HCT116 (cell line): Measurements from ENCODE around the gene PPFIA1. TPM values are rescaled to one million over a fixed set of nuclear protein-coding genes. Genes with fewer than 3 reads are reported as not detected.

ENCODE experiments used
- ATAC-seq: fragments of 200-7000 bp; cut with Tn5 transposase; 2 replicates; pipeline ENCODE4 v1.9.1; 2020; ENCODE audit warnings: mild to moderate bottlenecking, moderate library complexity
- BruUV-seq: library from RNA; stranded (reverse); fragments of 400-500 nt; replicated peaks from 2 replicates; lab custom pipeline; 2021; lab: Mats Ljungman, UMichigan
- CTCF ChIA-PET: fragments of 300-600 bp; sonication (Branson Sonifier 250); formaldehyde crosslinking; loops from one replicate; lab custom pipeline; 2021; ENCODE audit warnings: antibody characterized with exemption; lab: Charles Lee
- POLR2A ChIA-PET: fragments of 300-600, 350-600 bp; sonication (Branson Sonifier 250); formaldehyde crosslinking; loops from one replicate; lab custom pipeline; 2021; ENCODE audit warnings: antibody characterized with exemption; lab: Charles Lee
- RAD21 ChIA-PET, 2 experiments: fragments of 300-600 bp; sonication (Branson Sonifier 250); formaldehyde crosslinking; loops; one replicate each; lab custom pipeline; 2023; ENCODE audit warnings: low total read pairs in 2 of 2; ENCODE audit not compliant: uncharacterized antibody in 2 of 2, unreplicated experiment in 2 of 2, low non-redundant PET in 1 of 2; lab: Charles Lee
- DNase-seq: peaks from one replicate; pipeline ENCODE4 v3.0.0-alpha.2; 2010; ENCODE audit warnings: low read depth, low spot score
- H2AFZ ChIP-seq: fragments of 200-600 bp; shearing (Covaris generic), sonication (generic); 2 replicates; pipeline ENCODE4 v1.6.1; 2017; ENCODE audit warnings: low read depth, mixed run types, mixed read lengths, antibody characterized with exemption, low read length; ENCODE audit not compliant: poor library complexity, severe bottlenecking
- H3K27ac ChIP-seq: 2 replicates; pipeline ENCODE4 v1.5.1; 2012; ENCODE audit warnings: low read depth, low read length
- H3K27me3 ChIP-seq: fragments of 200-600 bp; sonication (generic); 2 replicates; pipeline ENCODE4 v1.6.1; 2016; ENCODE audit warnings: mixed run types, low read length, mixed read lengths; ENCODE audit not compliant: insufficient read depth
- H3K36me3 ChIP-seq, 2 experiments: fragments of 200-500 bp in 1 of 2; fragments of 200-600 bp in 1 of 2; sonication (Bioruptor generic) in 1 of 2; sonication (generic) in 1 of 2; 2 replicates each; pipeline versions ENCODE4 v1.5.1 to v1.6.1; 2014 to 2016; ENCODE audit warnings: low read length in 2 of 2, inconsistent platforms in 1 of 2, mixed read lengths in 1 of 2, mixed run types in 1 of 2; ENCODE audit not compliant: insufficient read depth in 2 of 2, control insufficient read depth in 1 of 2
- H3K4me1 ChIP-seq, 2 experiments: fragments of 200-600 bp in 1 of 2; sonication (generic) in 1 of 2; 2 replicates each; pipeline versions ENCODE4 v1.5.1 to v1.6.1; 2012 to 2017; ENCODE audit warnings: low read length in 2 of 2, inconsistent platforms in 1 of 2, mild to moderate bottlenecking in 1 of 2, mixed read lengths in 1 of 2, mixed run types in 1 of 2, moderate library complexity in 1 of 2; ENCODE audit not compliant: insufficient read depth in 2 of 2, control insufficient read depth in 1 of 2
- H3K4me2 ChIP-seq: fragments of 200-600 bp; sonication (generic); 2 replicates; pipeline ENCODE4 v1.6.1; 2017; ENCODE audit warnings: mixed run types, low read length, mixed read lengths
- H3K4me3 ChIP-seq, 2 experiments: fragments of 200-600 bp in 1 of 2; sonication (generic) in 1 of 2; replicated peaks in 1 of 2; 2 replicates each; pipeline ENCODE4 v1.5.1; 2011 to 2016; ENCODE audit warnings: low read length in 2 of 2, control low read depth in 1 of 2, low read depth in 1 of 2, mild to moderate bottlenecking in 1 of 2, mixed read lengths in 1 of 2, mixed run types in 1 of 2
- H3K79me2 ChIP-seq: fragments of 200-600 bp; sonication (generic); 2 replicates; pipeline ENCODE4 v1.6.1; 2017; ENCODE audit warnings: mild to moderate bottlenecking, mixed run types, low read length, moderate library complexity, mixed read lengths; ENCODE audit not compliant: insufficient read depth
- H3K9ac ChIP-seq: fragments of 200-600 bp; sonication (generic); 2 replicates; pipeline ENCODE4 v1.6.1; 2016; ENCODE audit warnings: low read length, mixed read lengths
- H3K9me2 ChIP-seq: fragments of 200-600 bp; sonication (generic), shearing (Covaris generic); 2 replicates; pipeline ENCODE4 v1.6.1; 2017; ENCODE audit warnings: mixed run types, mild to moderate bottlenecking, moderate library complexity; ENCODE audit not compliant: insufficient read depth
- H3K9me3 ChIP-seq, 2 experiments: fragments of 200-500 bp in 1 of 2; fragments of 200-600 bp in 1 of 2; sonication (Bioruptor generic) in 1 of 2; sonication (generic) in 1 of 2; 2 replicates each; pipeline ENCODE4 v1.6.1; 2014 to 2017; ENCODE audit warnings: low read length in 2 of 2, mixed read lengths in 2 of 2, inconsistent platforms in 1 of 2, low read depth in 1 of 2, mild to moderate bottlenecking in 1 of 2, mixed run types in 1 of 2, moderate library complexity in 1 of 2; ENCODE audit not compliant: control insufficient read depth in 1 of 2, insufficient read depth in 1 of 2
- H4K20me1 ChIP-seq: fragments of 200-600 bp; sonication (generic), shearing (Covaris generic); 2 replicates; pipeline ENCODE4 v1.6.1; 2017; ENCODE audit warnings: mixed run types, mild to moderate bottlenecking, moderate library complexity; ENCODE audit not compliant: insufficient read depth
- ATF3 ChIP-seq: IDR thresholded peaks from 2 replicates; pipeline ENCODE4 v1.6.1; 2012
- CBX3 ChIP-seq: IDR thresholded peaks from 2 replicates; pipeline ENCODE4 v1.6.1; 2012; ENCODE audit warnings: low read depth
- CTCF ChIP-seq, 3 experiments: fragments of 200-600 bp in 1 of 3; sonication (generic) in 1 of 3; IDR thresholded peaks in 2 of 3; conservative IDR thresholded peaks in 1 of 3; 2 replicates each; pipeline ENCODE4 v1.5.1; 2012 to 2017; ENCODE audit warnings: low read depth in 2 of 3, low read length in 2 of 3, antibody characterized with exemption in 1 of 3, borderline replicate concordance in 1 of 3, control low read depth in 1 of 3, mild to moderate bottlenecking in 1 of 3, mixed read lengths in 1 of 3, mixed run types in 1 of 3, moderate library complexity in 1 of 3; ENCODE audit not compliant: insufficient read depth in 1 of 3
- EGR1 ChIP-seq: IDR thresholded peaks from 2 replicates; pipeline ENCODE4 v1.6.1; 2012; ENCODE audit warnings: low read depth
- EZH2phosphoT487 ChIP-seq: fragments of 200-600 bp; IDR thresholded peaks from 2 replicates; pipeline ENCODE4 v1.6.1; 2018; ENCODE audit warnings: antibody characterized with exemption, borderline replicate concordance
- FOSL1 ChIP-seq: IDR thresholded peaks from 2 replicates; pipeline ENCODE4 v1.6.1; 2012; ENCODE audit warnings: low read depth
- JUND ChIP-seq: IDR thresholded peaks from 2 replicates; pipeline ENCODE4 v1.6.1; 2012
- POLR2AphosphoS5 ChIP-seq: IDR thresholded peaks from 2 replicates; pipeline ENCODE4 v1.6.1; 2011; ENCODE audit warnings: mild to moderate bottlenecking, low read depth, low read length, moderate library complexity
- REST ChIP-seq: IDR thresholded peaks from 2 replicates; pipeline ENCODE4 v1.6.1; 2012; ENCODE audit warnings: low read depth
- SIN3A ChIP-seq: IDR thresholded peaks from 2 replicates; pipeline ENCODE4 v1.6.1; 2012; ENCODE audit warnings: low read depth
- SP1 ChIP-seq: IDR thresholded peaks from 2 replicates; pipeline ENCODE4 v1.6.1; 2012; ENCODE audit warnings: low read depth
- TCF7L2 ChIP-seq: IDR thresholded peaks from 2 replicates; pipeline ENCODE4 v1.7.0; 2011; ENCODE audit warnings: borderline replicate concordance, inconsistent platforms; ENCODE audit not compliant: insufficient read depth, insufficient read length; ENCODE audit errors: extremely low read depth
- YY1 ChIP-seq: IDR thresholded peaks from 2 replicates; pipeline ENCODE4 v1.6.1; 2011; ENCODE audit warnings: low read length, low read depth, moderate library complexity, mild to moderate bottlenecking; ENCODE audit not compliant: insufficient replicate concordance; ENCODE audit errors: extremely low read depth
- ZNF274 ChIP-seq: fragments of 200-500 bp; sonication (Bioruptor generic); IDR thresholded peaks from 2 replicates; pipeline ENCODE4 v1.6.1; 2014; ENCODE audit warnings: mild to moderate bottlenecking, low read depth, low read length, inconsistent platforms
- intact Hi-C: fragments of 100-400 bp; cut with micrococcal nuclease; formaldehyde crosslinking; loops from 2 replicates; pipeline ENCODE4 v1.10.0; 2022
- total RNA-seq: library from RNA; stranded (reverse); gene quantifications from one replicate; pipeline ENCODE4 v1.2.1, GENCODE V29; 2021; ENCODE audit not compliant: unreplicated experiment

PPFIA1 gene
- total RNA-seq, 1 experiment from 2014 or later = 48.6 TPM

DNA sequence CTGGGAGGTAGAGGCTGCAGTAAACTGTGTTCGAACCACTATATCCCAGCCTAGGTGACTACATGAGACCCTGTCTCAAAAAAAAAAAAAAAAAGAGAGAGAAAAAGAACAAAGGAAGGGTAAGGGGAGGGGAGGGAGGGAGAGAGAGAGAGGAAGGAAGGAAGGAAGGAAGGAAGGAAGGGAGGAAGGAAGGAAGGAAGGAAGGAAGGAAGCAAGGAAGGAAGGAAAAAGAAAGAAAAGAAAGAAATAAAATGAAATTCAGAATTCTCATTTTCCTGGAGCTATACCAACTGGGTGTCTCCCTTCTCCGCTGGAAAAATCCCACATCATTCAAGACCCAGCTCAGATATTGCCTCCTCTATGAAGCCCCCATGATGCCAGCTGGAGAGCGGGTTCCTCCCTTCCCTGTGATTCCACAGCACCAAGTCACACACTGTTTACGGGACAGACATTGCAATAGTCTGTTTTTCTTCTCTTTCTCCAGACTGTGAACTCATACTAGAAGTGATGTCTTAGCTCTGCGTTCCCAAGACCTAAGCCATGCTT, 3.0 kb upstream of the PPFIA1 start:
- DNase-seq = no peak
- H3K4me3 ChIP-seq = no peak overlapping the region
- peaks cover 17% of the 10 kb centered on the region for H3K79me2 ChIP-seq
- intact Hi-C loops = no loop called here
- POLR2A ChIA-PET = no interaction called here
- BruUV-seq = no TSS peak
- TF ChIP-seq SIN3A (no peak), EGR1 (no peak), CBX3 (no peak), POLR2AphosphoS5 (no peak), REST (no peak), SP1 (no peak)
- no peak overlapping the region for H3K4me2 ChIP-seq
- H3K9me2 ChIP-seq = no peaks in the 10 kb centered on the region
- H3K4me1 ChIP-seq = peaks cover 4 to 21% of the 10 kb centered on the region in 2 experiments; a peak in 3 of 4 replicates
- no peaks in the 10 kb centered on the region for H4K20me1 ChIP-seq
- no peaks in the 10 kb centered on the region for H3K27me3 ChIP-seq
- no peaks in the 10 kb centered on the region for H3K9me3 ChIP-seq
- CTCF ChIA-PET = no interaction called here
- peaks cover 3 to 5% of the 10 kb centered on the region in 2 experiments; a peak in 2 of 4 replicates for H3K36me3 ChIP-seq
- H2AFZ ChIP-seq = no peak overlapping the region
- RAD21 ChIA-PET = no interaction called here
- H3K9ac ChIP-seq = no peak overlapping the region
- H3K27ac ChIP-seq = no peak overlapping the region
- ATAC-seq = no peak

GRCh38 chr11:70268526-70268925, 2.0 kb upstream of the PPFIA1 start:
- Histone ChIP-seq H3K9me3 (no peaks in the 10 kb centered on the region), H3K79me2 (peaks cover 27% of the 10 kb centered on the region), H3K27ac (no peak overlapping the region), H3K4me3 (no peak overlapping the region), H3K4me2 (no peak overlapping the region), H2AFZ (no peak overlapping the region), H3K27me3 (no peaks in the 10 kb centered on the region), H3K4me1 (peaks cover 4 to 21% of the 10 kb centered on the region in 2 experiments; a peak in 3 of 4 replicates), H3K36me3 (peaks cover 9 to 14% of the 10 kb centered on the region in 2 experiments; a peak in 2 of 4 replicates), H3K9ac (no peak overlapping the region), H4K20me1 (no peaks in the 10 kb centered on the region), H3K9me2 (no peaks in the 10 kb centered on the region)
- ChIA-PET POLR2A (no interaction called here), RAD21 (no interaction called here), CTCF (no interaction called here)
- DNase-seq (no peak), ATAC-seq (no peak)
- no TSS peak for BruUV-seq
- intact Hi-C loops = no loop called here
- TF ChIP-seq YY1 (no peak), ATF3 (no peak), JUND (no peak), ZNF274 (no peak), SIN3A (no peak), FOSL1 (no peak), EGR1 (no peak), TCF7L2 (no peak), EZH2phosphoT487 (no peak), CTCF (IDR thresholded peaks at IDR 0.05 in 2 of 3, conservative IDR thresholded peaks at IDR 0.05 in 1 of 3; ENCODE audit: borderline replicate concordance in 1 of 3, insufficient read depth in 1 of 3, low read depth in 2 of 3, low read length in 2 of 3) (no peak)
